Activated B cell treated with CpG ODN at 0.5 μM for 24 hours (primary cell): Measurements from ENCODE around the gene IGLL5. TPM values are rescaled to one million over a fixed set of nuclear protein-coding genes. Genes with fewer than 3 reads are reported as not detected.
"Not testable (repeated sequence)": the region's sequence is repeated elsewhere in the genome, so short reads cannot be mapped to it uniquely, and the experiment has no call there.

Source experiments
- ATAC-seq: fragments of 200-7000 bp; cut with Tn5 transposase; one replicate; pipeline ENCODE4 v1.10.0; 2021; ENCODE audit warnings: low read depth, mild to moderate bottlenecking, moderate library complexity
- CTCF ChIA-PET: fragments of 350-600 bp; sonication (Branson Sonifier 250); formaldehyde crosslinking; loops from one replicate; lab custom pipeline; 2021; ENCODE audit warnings: antibody characterized with exemption; lab: Charles Lee
- POLR2A ChIA-PET: fragments of 350-600 bp; sonication (Branson Sonifier 250); formaldehyde crosslinking; loops from one replicate; lab custom pipeline; 2021; ENCODE audit warnings: antibody characterized with exemption; lab: Charles Lee
- DNase-seq: peaks from one replicate; pipeline ENCODE4 v3.0.0; 2022
- H3K27ac Mint-ChIP-seq: one replicate; pipeline ENCODE4 v1.8.0; 2020; ENCODE audit warnings: mixed read lengths
- H3K27me3 Mint-ChIP-seq: one replicate; pipeline ENCODE4 v1.8.0; 2021; ENCODE audit warnings: mixed read lengths
- H3K36me3 Mint-ChIP-seq: one replicate; pipeline ENCODE4 v1.8.0; 2021; ENCODE audit warnings: low read depth, mixed read lengths
- H3K4me1 Mint-ChIP-seq: one replicate; pipeline ENCODE4 v1.8.0; 2021; ENCODE audit warnings: mixed read lengths
- H3K4me3 Mint-ChIP-seq: one replicate; pipeline ENCODE4 v1.8.0; 2020; ENCODE audit warnings: mild to moderate bottlenecking, mixed read lengths
- H3K9me3 Mint-ChIP-seq: one replicate; pipeline ENCODE4 v1.8.0; 2020; ENCODE audit warnings: mixed read lengths
- intact Hi-C: fragments of 100-400 bp; cut with micrococcal nuclease; formaldehyde crosslinking; loops from one replicate; pipeline ENCODE4 v1.15.1; 2024
- total RNA-seq: library from RNA; stranded (reverse); gene quantifications from 2 replicates; pipeline ENCODE4 v1.2.3, GENCODE V29; 2022
- TF ChIP-seq, protein P1 (sequence below): fragments of 200-600 bp; IDR thresholded peaks from one replicate; pipeline ENCODE4 v1.8.0; 2022; ENCODE audit warnings: antibody characterized with exemption, mild to moderate bottlenecking

IGLL5 gene
- total RNA-seq, 1 donor from 2014 or later: 189 TPM

DNA sequence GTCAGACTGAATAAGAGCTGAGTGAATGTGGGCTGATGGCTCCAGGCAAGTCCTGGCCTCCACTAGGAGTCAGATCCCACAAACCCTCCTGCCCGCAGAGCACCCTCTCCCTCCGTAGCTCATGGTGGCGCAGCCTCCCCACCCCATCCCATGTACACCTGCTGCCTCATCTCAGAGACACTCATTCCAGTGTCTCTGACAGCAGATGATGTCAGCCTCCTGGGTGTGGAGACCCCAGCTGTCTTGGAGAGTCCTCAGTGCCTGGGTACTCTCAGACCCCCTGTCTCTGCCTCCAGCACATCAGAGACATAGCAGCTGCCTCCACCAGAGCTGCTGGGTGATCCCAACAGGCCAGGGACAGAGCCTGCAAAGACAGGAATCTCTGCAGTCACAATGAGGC, 9.5 kb downstream of the IGLL5 start:
- CTCF ChIA-PET: interaction anchor here (1.2 to 2.4 kb wide), 2 partner anchors 12 to 39 kb away, joined by 3 to 9 read pairs; no protein-coding TSS in a partner anchor
- Mint-ChIP-seq H3K27me3 (peaks cover 2% of the 10 kb centered on the region), H3K36me3 (peaks cover 53% of the 10 kb centered on the region), H3K4me3 (no peak overlapping the region), H3K9me3 (no peaks in the 10 kb centered on the region), H3K4me1 (peaks cover 79% of the 10 kb centered on the region), H3K27ac (peak overlapping the region; percentile 82)
- POLR2A ChIA-PET: interaction anchor here (0.8 to 9.9 kb wide), 7 partner anchors 12 to 488 kb away, joined by 3 to 230 read pairs (median 3); no protein-coding TSS in a partner anchor
- TF ChIP-seq, protein P1, sequence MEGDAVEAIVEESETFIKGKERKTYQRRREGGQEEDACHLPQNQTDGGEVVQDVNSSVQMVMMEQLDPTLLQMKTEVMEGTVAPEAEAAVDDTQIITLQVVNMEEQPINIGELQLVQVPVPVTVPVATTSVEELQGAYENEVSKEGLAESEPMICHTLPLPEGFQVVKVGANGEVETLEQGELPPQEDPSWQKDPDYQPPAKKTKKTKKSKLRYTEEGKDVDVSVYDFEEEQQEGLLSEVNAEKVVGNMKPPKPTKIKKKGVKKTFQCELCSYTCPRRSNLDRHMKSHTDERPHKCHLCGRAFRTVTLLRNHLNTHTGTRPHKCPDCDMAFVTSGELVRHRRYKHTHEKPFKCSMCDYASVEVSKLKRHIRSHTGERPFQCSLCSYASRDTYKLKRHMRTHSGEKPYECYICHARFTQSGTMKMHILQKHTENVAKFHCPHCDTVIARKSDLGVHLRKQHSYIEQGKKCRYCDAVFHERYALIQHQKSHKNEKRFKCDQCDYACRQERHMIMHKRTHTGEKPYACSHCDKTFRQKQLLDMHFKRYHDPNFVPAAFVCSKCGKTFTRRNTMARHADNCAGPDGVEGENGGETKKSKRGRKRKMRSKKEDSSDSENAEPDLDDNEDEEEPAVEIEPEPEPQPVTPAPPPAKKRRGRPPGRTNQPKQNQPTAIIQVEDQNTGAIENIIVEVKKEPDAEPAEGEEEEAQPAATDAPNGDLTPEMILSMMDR: no peak
- DNase-seq (peak; percentile 11), ATAC-seq (no peak)
- intact Hi-C loops: no loop called here

DNA sequence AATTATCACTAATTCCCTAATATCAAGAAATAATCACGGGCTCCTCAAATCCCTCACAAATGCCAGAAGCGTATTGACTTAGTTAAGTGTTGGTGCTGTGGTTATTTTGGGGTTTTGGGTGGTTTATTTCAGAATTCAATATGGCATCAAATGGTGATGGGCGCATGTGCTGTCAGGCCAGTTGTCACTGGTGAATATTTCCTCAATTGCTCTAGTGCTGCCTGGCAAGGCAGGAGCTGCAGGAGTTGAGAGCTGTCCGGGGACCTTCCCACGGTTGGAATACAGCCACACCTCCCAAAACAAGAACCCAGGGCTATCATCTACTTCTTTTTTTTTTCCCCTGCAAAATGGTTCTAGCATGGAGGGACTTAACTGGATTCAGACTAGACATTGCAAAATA, 10.3 kb downstream of the IGLL5 start:
- Mint-ChIP-seq H3K36me3 (peaks cover 51% of the 10 kb centered on the region), H3K27me3 (no peaks in the 10 kb centered on the region), H3K27ac (peak overlapping the region; percentile 36), H3K9me3 (no peaks in the 10 kb centered on the region), H3K4me1 (peaks cover 80% of the 10 kb centered on the region), H3K4me3 (no peak overlapping the region)
- ATAC-seq (no peak), DNase-seq (no peak)
- ChIA-PET POLR2A (interaction anchor here (0.6 to 9.9 kb wide), 5 partner anchors 13 to 918 kb away, joined by 3 to 230 read pairs (median 6); no protein-coding TSS in a partner anchor), CTCF (interaction anchor here (0.7 to 2.4 kb wide), 3 partner anchors 11 to 38 kb away, joined by 3 to 9 read pairs (median 4); no protein-coding TSS in a partner anchor)
- intact Hi-C loops: no loop called here
- TF ChIP-seq, protein P1: no peak

- peak; percentile 7 for ATAC-seq
- Mint-ChIP-seq H3K36me3 (peaks cover 54% of the 10 kb centered on the region), H3K4me1 (peaks cover 80% of the 10 kb centered on the region), H3K27ac (peak overlapping the region; percentile 76), H3K4me3 (peak overlapping the region; percentile 48)
- DNase-seq: peak; percentile 10
- H3K9me3 Mint-ChIP-seq, intact Hi-C loops, H3K27me3 Mint-ChIP-seq: not testable (repeated sequence)
- ChIA-PET CTCF (interaction anchor here (2.4 kb wide), 1 partner anchor 37 kb away, joined by 9 read pairs; no protein-coding TSS in a partner anchor), POLR2A (interaction anchor here (0.6 to 9.9 kb wide), 3 partner anchors 14 to 919 kb away, joined by 6 to 230 read pairs (median 6); no protein-coding TSS in a partner anchor)
Measured at GRCh38 chr22:22898411-22898950, 10.9 kb downstream of the IGLL5 start.

GRCh38 chr22:22899342-22900080, 11.9 kb downstream of the IGLL5 start:
- H3K4me3 Mint-ChIP-seq: peak overlapping the region; percentile 38
- H3K4me1 Mint-ChIP-seq: peaks cover 80% of the 10 kb centered on the region
- POLR2A ChIA-PET: interaction anchor here (9.9 kb wide), 1 partner anchor 34 kb away, joined by 230 read pairs; no protein-coding TSS in a partner anchor
- ATAC-seq, DNase-seq, intact Hi-C loops, H3K9me3 Mint-ChIP-seq, H3K27me3 Mint-ChIP-seq, CTCF ChIA-PET, H3K27ac Mint-ChIP-seq: not testable (repeated sequence)
- H3K36me3 Mint-ChIP-seq: peaks cover 52% of the 10 kb centered on the region

DNA sequence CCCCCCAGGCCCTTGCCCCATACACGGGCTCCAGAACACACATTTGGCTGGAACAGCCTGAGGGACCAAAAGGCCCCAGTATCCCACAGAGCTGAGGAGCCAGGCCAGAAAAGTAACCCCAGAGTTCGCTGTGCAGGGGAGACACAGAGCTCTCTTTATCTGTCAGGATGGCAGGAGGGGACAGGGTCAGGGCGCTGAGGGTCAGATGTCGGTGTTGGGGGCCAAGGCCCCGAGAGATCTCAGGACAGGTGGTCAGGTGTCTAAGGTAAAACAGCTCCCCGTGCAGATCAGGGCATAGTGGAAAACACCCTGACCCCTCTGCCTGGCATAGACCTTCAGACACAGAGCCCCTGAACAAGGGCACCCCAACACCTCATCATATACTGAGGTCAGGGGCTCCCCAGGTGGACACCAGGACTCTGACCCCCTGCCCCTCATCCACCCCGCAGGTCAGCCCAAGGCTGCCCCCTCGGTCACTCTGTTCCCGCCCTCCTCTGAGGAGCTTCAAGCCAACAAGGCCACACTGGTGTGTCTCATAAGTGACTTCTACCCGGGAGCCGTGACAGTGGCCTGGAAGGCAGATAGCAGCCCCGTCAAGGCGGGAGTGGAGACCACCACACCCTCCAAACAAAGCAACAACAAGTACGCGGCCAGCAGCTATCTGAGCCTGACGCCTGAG, 13.1 kb downstream of the IGLL5 start:
- H3K27me3 Mint-ChIP-seq, H3K9me3 Mint-ChIP-seq, DNase-seq, CTCF ChIA-PET, intact Hi-C loops, ATAC-seq: not testable (repeated sequence)
- H3K4me3 Mint-ChIP-seq: peak overlapping the region; percentile 82
- peaks cover 49% of the 10 kb centered on the region for H3K36me3 Mint-ChIP-seq
- POLR2A ChIA-PET: interaction anchor here (1.2 to 9.9 kb wide), 5 partner anchors 12 to 543 kb away, joined by 3 to 427 read pairs (median 8); no protein-coding TSS in a partner anchor
- peaks cover 76% of the 10 kb centered on the region for H3K4me1 Mint-ChIP-seq
- H3K27ac Mint-ChIP-seq: peak overlapping the region; percentile 88

- ATAC-seq (peak; percentile 9), DNase-seq (no peak)
- POLR2A ChIA-PET: interaction anchor here (0.8 to 5.0 kb wide), 14 partner anchors 9 to 706 kb away, joined by 3 to 427 read pairs (median 5); no protein-coding TSS in a partner anchor
- H3K4me3 Mint-ChIP-seq: peak overlapping the region; percentile 82
- H3K27ac Mint-ChIP-seq: peak overlapping the region; percentile 76
- no peaks in the 10 kb centered on the region for H3K9me3 Mint-ChIP-seq
- H3K4me1 Mint-ChIP-seq: peaks cover 67% of the 10 kb centered on the region
- peaks cover 40% of the 10 kb centered on the region for H3K36me3 Mint-ChIP-seq
- CTCF ChIA-PET: interaction anchor here (0.7 to 3.0 kb wide), 7 partner anchors 12 to 52 kb away, joined by 3 to 26 read pairs (median 10); no protein-coding TSS in a partner anchor
- TF ChIP-seq, protein P1: no peak
- H3K27me3 Mint-ChIP-seq: no peaks in the 10 kb centered on the region
- intact Hi-C loops: no loop called here
Measured at GRCh38 chr22:22901578-22902218, 14.1 kb downstream of the IGLL5 start.
